Measurements from ENCODE around the gene DOCK4. TPM values are rescaled to one million over a fixed set of nuclear protein-coding genes. Genes with fewer than 3 reads are reported as not detected.

Gene DOCK4
- total RNA-seq, 1 experiment from 2014 or later: 3.4 TPM

GRCh38 chr7:112047421-112047820, 158.8 kb downstream of the DOCK4 start:
- no peaks in the 10 kb centered on the region for H3K36me3 Mint-ChIP-seq (ENCODE audit: insufficient read depth, unreplicated experiment)
- no peaks in the 10 kb centered on the region for H3K4me1 Mint-ChIP-seq (ENCODE audit: low read depth, unreplicated experiment)
- intact Hi-C loops (cut with micrococcal nuclease; ENCODE audit: unreplicated experiment): no loop called here
- no peak for TF ChIP-seq CTCF (IDR thresholded peaks at IDR 0.05; ENCODE audit: unreplicated experiment)
- CTCF ChIA-PET: no interaction called here
- H3K9me3 Mint-ChIP-seq (ENCODE audit: low read depth, unreplicated experiment): peaks cover 4% of the 10 kb centered on the region
- DNase-seq: no peak
- H3K27ac Mint-ChIP-seq (ENCODE audit: unreplicated experiment): no peak overlapping the region
- no peaks in the 10 kb centered on the region for H3K27me3 Mint-ChIP-seq (ENCODE audit: unreplicated experiment)
- H3K4me3 Mint-ChIP-seq (ENCODE audit: low read depth, unreplicated experiment): no peak overlapping the region
- BruUV-seq (replicated peaks): no TSS peak

- Mint-ChIP-seq H3K4me1 (ENCODE audit: low read depth, unreplicated experiment) (no peaks in the 10 kb centered on the region), H3K4me3 (ENCODE audit: low read depth, unreplicated experiment) (no peak overlapping the region), H3K9me3 (ENCODE audit: low read depth, unreplicated experiment) (peaks cover 4% of the 10 kb centered on the region), H3K36me3 (ENCODE audit: insufficient read depth, unreplicated experiment) (no peaks in the 10 kb centered on the region), H3K27me3 (ENCODE audit: unreplicated experiment) (no peaks in the 10 kb centered on the region), H3K27ac (ENCODE audit: unreplicated experiment) (no peak overlapping the region)
- no peak for DNase-seq
- intact Hi-C loops (cut with micrococcal nuclease; ENCODE audit: unreplicated experiment): no loop called here
- no TSS peak for BruUV-seq (replicated peaks)
- CTCF ChIA-PET: no interaction called here
- TF ChIP-seq CTCF (IDR thresholded peaks at IDR 0.05; ENCODE audit: unreplicated experiment): no peak
Observed at GRCh38 chr7:112045222-112045621, 161.0 kb downstream of the DOCK4 start.

GRCh38 chr7:112042631-112043030, 163.6 kb downstream of the DOCK4 start:
- H3K27me3 Mint-ChIP-seq (ENCODE audit: unreplicated experiment): no peaks in the 10 kb centered on the region
- BruUV-seq (replicated peaks): no TSS peak

GRCh38 chr7:112038353-112038752, 167.8 kb downstream of the DOCK4 start:
- Mint-ChIP-seq H3K9me3 (ENCODE audit: low read depth, unreplicated experiment) (no peaks in the 10 kb centered on the region), H3K27ac (ENCODE audit: unreplicated experiment) (no peak overlapping the region), H3K4me3 (ENCODE audit: low read depth, unreplicated experiment) (no peak overlapping the region)

More at GRCh38 chr7:112042631-112043030, 163.6 kb downstream of the DOCK4 start:
- Mint-ChIP-seq H3K4me3 (ENCODE audit: low read depth, unreplicated experiment) (no peak overlapping the region), H3K4me1 (ENCODE audit: low read depth, unreplicated experiment) (no peaks in the 10 kb centered on the region), H3K36me3 (ENCODE audit: insufficient read depth, unreplicated experiment) (no peaks in the 10 kb centered on the region), H3K27ac (ENCODE audit: unreplicated experiment) (no peak overlapping the region), H3K9me3 (ENCODE audit: low read depth, unreplicated experiment) (peaks cover 4% of the 10 kb centered on the region)
- no peak for TF ChIP-seq CTCF (IDR thresholded peaks at IDR 0.05; ENCODE audit: unreplicated experiment)
- intact Hi-C loops (cut with micrococcal nuclease; ENCODE audit: unreplicated experiment): no loop called here
- no peak for DNase-seq
- CTCF ChIA-PET: interaction anchor here (0.7 kb wide), 1 partner anchor 85 kb away, joined by 3 read pairs; no protein-coding TSS in a partner anchor

More at GRCh38 chr7:112038353-112038752, 167.8 kb downstream of the DOCK4 start:
- H3K36me3 Mint-ChIP-seq (ENCODE audit: insufficient read depth, unreplicated experiment): no peaks in the 10 kb centered on the region
- H3K4me1 Mint-ChIP-seq (ENCODE audit: low read depth, unreplicated experiment): no peaks in the 10 kb centered on the region
- BruUV-seq (replicated peaks): no TSS peak
- TF ChIP-seq CTCF (IDR thresholded peaks at IDR 0.05; ENCODE audit: unreplicated experiment): no peak
- intact Hi-C loops (cut with micrococcal nuclease; ENCODE audit: unreplicated experiment): no loop called here
- CTCF ChIA-PET: no interaction called here
- no peaks in the 10 kb centered on the region for H3K27me3 Mint-ChIP-seq (ENCODE audit: unreplicated experiment)
- no peak for DNase-seq

Measured in Calu3 (cell line).